GM18519 (cell line): Measurements from ENCODE around the gene SPACA7.
"Not testable (repeated sequence)": the region's sequence is repeated elsewhere in the genome, so short reads cannot be mapped to it uniquely, and the experiment has no call there.

ENCODE experiments used
- ATAC-seq: cut with Tn5 transposase; IDR thresholded peaks from one replicate; pipeline ENCODE4 v1.9.1; 2021; ENCODE audit warnings: mild to moderate bottlenecking, moderate library complexity; ENCODE audit not compliant: unreplicated experiment, low FRiP score

SPACA7 gene

GRCh38 chr13:112416647-112417046, 40.5 kb downstream of the SPACA7 start:
- no peak for ATAC-seq

- no peak for ATAC-seq
These were observed 40.9 kb downstream of the SPACA7 start for GRCh38 chr13:112417079-112417478.

- no peak for ATAC-seq
These were observed 47.9 kb downstream of the SPACA7 start for GRCh38 chr13:112424098-112424497.

- ATAC-seq = no peak
These were observed 52.5 kb downstream of the SPACA7 start for GRCh38 chr13:112428704-112429103.

GRCh38 chr13:112431734-112432133, 55.6 kb downstream of the SPACA7 start:
- no peak for ATAC-seq

GRCh38 chr13:112432734-112433133, 56.6 kb downstream of the SPACA7 start:
- not testable (repeated sequence) for ATAC-seq

GRCh38 chr13:112433517-112433916, 57.4 kb downstream of the SPACA7 start:
- not testable (repeated sequence) for ATAC-seq

- no peak for ATAC-seq
These were observed 57.9 kb downstream of the SPACA7 start for GRCh38 chr13:112434032-112434431.

- no peak for ATAC-seq
These were observed 58.9 kb downstream of the SPACA7 start for GRCh38 chr13:112434937-112435523.

GRCh38 chr13:112435973-112436372, 59.8 kb downstream of the SPACA7 start:
- ATAC-seq = no peak

GRCh38 chr13:112438094-112438493, 61.9 kb downstream of the SPACA7 start:
- no peak for ATAC-seq

- ATAC-seq = no peak
These were observed 62.4 kb downstream of the SPACA7 start for GRCh38 chr13:112438515-112438914.

- ATAC-seq = no peak
These were observed 65.1 kb downstream of the SPACA7 start for GRCh38 chr13:112441226-112441625.

GRCh38 chr13:112441779-112442310, 65.7 kb downstream of the SPACA7 start:
- no peak for ATAC-seq

- no peak for ATAC-seq
These were observed 66.4 kb downstream of the SPACA7 start for GRCh38 chr13:112442483-112443090.

GRCh38 chr13:112443191-112443994, 67.2 kb downstream of the SPACA7 start:
- no peak for ATAC-seq

GRCh38 chr13:112443995-112444311, 67.8 kb downstream of the SPACA7 start:
- peak; percentile 65 for ATAC-seq

- ATAC-seq = no peak
These were observed 68.6 kb downstream of the SPACA7 start for GRCh38 chr13:112444416-112445399.

- ATAC-seq = no peak
These were observed 69.5 kb downstream of the SPACA7 start for GRCh38 chr13:112445411-112446271.
